Esophagus squamous epithelium (tissue), 4 donors: ENCODE results near the gene COL16A1.

Source experiments
- POLR2A ChIP-seq, 4 donors: fragments of 450-650 bp; IDR thresholded peaks; one replicate each; pipeline ENCODE4 v1.6.1; 2017; ENCODE audit warnings: antibody characterized with exemption in 4 of 4, mild to moderate bottlenecking in 4 of 4, moderate library complexity in 3 of 4
- TF ChIP-seq, protein P1 (sequence below), 6 experiments: fragments of 450-650 bp in 4 of 6; fragments of 200-600 bp in 2 of 6; sonication (generic) in 2 of 6; IDR thresholded peaks; one replicate each; pipeline ENCODE4 v1.5.1; 2016 to 2019; ENCODE audit warnings: antibody characterized with exemption in 6 of 6, mild to moderate bottlenecking in 4 of 6, moderate library complexity in 4 of 6

DNA sequence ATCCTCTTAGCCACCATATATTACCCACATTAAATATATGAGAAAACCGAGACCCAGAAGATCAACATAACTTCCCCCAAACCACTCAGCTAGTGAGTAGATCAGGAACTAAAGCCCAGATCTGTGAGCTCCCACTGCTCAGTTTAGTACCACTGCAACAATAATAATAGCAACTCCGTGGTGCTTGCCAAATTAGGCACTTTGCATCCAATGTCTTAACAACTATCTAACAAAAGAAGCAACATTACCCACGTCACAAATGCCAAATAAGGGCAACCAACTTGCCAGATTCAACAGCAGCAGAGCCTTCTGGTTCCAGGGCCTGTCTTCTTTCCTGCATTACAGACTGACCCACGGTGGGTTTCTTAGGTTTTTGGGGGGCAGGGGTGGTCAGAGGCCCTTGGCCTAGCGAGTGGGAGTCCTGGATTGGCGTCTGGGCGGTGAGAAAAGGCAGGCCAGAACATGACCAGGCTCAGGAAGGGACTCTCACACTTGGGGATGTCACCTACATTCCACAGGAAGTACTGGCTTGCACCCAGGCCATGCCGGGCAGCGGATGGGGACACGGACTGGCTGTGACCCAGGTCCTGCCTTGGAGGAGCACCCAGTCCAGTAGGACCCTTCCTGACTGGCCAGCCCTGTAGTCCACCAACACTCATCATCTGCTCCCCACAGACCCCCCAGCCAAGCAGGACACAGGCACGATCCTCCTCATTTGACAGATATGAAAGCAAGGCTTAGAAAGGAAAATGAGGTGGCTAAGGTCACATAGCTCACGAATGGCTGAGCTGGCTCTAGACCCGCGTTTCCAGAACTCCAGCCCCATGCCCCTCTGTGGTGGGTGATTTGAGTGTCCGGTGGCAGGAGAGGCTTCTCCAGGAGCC, 81.7 kb downstream of the COL16A1 start:
- TF ChIP-seq, protein P1, sequence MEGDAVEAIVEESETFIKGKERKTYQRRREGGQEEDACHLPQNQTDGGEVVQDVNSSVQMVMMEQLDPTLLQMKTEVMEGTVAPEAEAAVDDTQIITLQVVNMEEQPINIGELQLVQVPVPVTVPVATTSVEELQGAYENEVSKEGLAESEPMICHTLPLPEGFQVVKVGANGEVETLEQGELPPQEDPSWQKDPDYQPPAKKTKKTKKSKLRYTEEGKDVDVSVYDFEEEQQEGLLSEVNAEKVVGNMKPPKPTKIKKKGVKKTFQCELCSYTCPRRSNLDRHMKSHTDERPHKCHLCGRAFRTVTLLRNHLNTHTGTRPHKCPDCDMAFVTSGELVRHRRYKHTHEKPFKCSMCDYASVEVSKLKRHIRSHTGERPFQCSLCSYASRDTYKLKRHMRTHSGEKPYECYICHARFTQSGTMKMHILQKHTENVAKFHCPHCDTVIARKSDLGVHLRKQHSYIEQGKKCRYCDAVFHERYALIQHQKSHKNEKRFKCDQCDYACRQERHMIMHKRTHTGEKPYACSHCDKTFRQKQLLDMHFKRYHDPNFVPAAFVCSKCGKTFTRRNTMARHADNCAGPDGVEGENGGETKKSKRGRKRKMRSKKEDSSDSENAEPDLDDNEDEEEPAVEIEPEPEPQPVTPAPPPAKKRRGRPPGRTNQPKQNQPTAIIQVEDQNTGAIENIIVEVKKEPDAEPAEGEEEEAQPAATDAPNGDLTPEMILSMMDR (IDR thresholded peaks at IDR 0.05): no peak
- no peak for TF ChIP-seq POLR2A (IDR thresholded peaks at IDR 0.05)
